GM18526 (cell line): ENCODE results near the gene PPP1R13L.

Experiments used
- POLR2A ChIP-seq: IDR thresholded peaks from 3 replicates; pipeline ENCODE4 v1.6.1; 2011; ENCODE audit not compliant: insufficient read length; ENCODE audit errors: extremely low read depth

PPP1R13L gene

GRCh38 chr19:45348367-45349125, 56.3 kb downstream of the PPP1R13L start:
- TF ChIP-seq POLR2A, result no peak

- no peak for TF ChIP-seq POLR2A
Observed at GRCh38 chr19:45347570-45348366, 57.1 kb downstream of the PPP1R13L start.

GRCh38 chr19:45346449-45346848, 58.4 kb downstream of the PPP1R13L start:
- no peak for TF ChIP-seq POLR2A

- no peak for TF ChIP-seq POLR2A
Observed at GRCh38 chr19:45345506-45345860, 59.4 kb downstream of the PPP1R13L start.

GRCh38 chr19:45344621-45345505, 60.0 kb downstream of the PPP1R13L start:
- no peak for TF ChIP-seq POLR2A

GRCh38 chr19:45342911-45343310, 62.0 kb downstream of the PPP1R13L start:
- TF ChIP-seq POLR2A, result no peak

GRCh38 chr19:45340899-45341453, 63.9 kb downstream of the PPP1R13L start:
- TF ChIP-seq POLR2A, result no peak

GRCh38 chr19:45340232-45340898, 64.5 kb downstream of the PPP1R13L start, which contains the start of gene KLC3:
KLC3 (plus strand) TSS chr19:45340750; CDS start chr19:45345542, 4,792 bp downstream.
- no peak for TF ChIP-seq POLR2A

GRCh38 chr19:45339629-45340028, 65.2 kb downstream of the PPP1R13L start:
- no peak for TF ChIP-seq POLR2A

GRCh38 chr19:45336696-45337251, 68.1 kb downstream of the PPP1R13L start:
- no peak for TF ChIP-seq POLR2A

- no peak for TF ChIP-seq POLR2A
Observed at GRCh38 chr19:45333609-45334303, 71.1 kb downstream of the PPP1R13L start.

- no peak for TF ChIP-seq POLR2A
Observed at GRCh38 chr19:45331411-45331810, 73.5 kb downstream of the PPP1R13L start.
